Measurements from ENCODE around the gene IFIT3.

- TF ChIP-seq CTCF (conservative IDR thresholded peaks at IDR 0.05; ENCODE audit: low read length) (no peak), EZH2phosphoT487 (IDR thresholded peaks at IDR 0.05; ENCODE audit: borderline replicate concordance, low read depth, low read length) (no peak)
Measured at GRCh38 chr10:89279421-89279869, 48.4 kb upstream of the IFIT3 start.
